ENCODE measurements around the gene WRNIP1.
A peak's percentile ranks its signal among the peaks of the same experiment; 100 is the strongest.
"Not testable (repeated sequence)": the region's sequence is repeated elsewhere in the genome, so short reads cannot be mapped to it uniquely, and the experiment has no call there.

The WRNIP1 gene

GRCh38 chr6:2790588-2791449, 25.6 kb downstream of the WRNIP1 start:
- DNase-seq, result peak; percentile 65

DNA sequence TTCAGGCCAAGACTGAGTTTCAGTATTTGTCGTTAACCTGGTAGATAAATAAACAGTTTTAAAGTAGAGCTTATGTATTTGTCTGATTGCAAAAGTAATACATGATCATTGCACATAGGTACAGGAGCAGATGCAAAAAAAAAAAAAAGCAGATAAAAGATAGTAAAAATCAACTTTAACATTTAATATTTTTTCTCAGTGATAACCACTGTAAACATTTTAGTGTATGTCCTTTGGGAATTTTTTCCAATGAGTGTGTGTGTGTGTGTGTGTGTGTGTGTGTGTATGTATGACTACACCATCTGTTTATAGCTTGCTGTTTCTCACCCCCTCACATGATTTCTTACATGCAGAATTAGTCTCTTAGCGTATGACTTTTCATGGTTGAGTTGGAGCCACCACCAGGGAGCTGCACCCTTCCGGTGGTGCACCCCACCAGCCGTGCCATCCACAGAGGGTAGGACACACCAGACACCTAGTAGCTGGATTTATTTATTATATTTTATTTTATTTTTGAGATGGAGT, 26.3 kb downstream of the WRNIP1 start:
- peak; percentile 38 for DNase-seq

DNA sequence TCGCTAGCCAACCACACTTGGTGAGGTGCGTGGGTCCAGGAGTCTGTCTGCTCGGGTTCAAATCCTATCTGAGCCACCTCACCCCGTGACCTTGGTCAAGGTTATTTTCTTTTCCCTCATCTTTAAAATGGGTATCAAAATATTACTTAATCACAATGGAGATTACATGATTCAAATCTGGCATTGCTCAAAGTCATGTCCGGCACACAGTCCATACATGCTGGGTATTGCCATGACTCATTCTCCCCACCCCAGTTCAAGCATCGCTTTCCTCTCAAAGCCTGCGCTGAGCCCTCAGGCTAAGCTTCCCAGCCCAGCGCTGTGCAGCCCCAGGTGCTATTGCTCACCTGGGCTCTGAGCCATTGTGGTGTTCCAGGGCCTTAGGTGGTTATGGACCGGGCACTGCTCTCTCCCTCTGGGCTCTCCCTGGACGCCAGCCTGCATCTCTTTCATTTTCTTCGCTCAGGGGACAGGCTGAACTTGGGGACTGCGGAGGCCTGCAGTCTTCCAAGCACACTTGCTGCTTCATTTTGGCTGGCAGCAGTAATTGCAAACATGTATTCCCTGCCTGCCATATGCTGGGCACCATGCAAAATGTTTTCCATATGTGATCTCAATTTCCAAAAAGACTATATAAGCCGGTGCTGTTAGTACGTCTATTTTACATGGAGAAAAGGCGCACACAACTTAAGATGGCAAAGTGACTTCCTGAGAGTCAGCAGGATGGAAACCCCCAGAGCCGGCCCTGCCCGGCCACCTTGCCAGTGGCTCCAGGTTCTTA, 27.3 kb downstream of the WRNIP1 start:
- DNase-seq, result peak; percentile 29

- peak; percentile 68 for DNase-seq
Measured at GRCh38 chr6:2793534-2794151, 28.4 kb downstream of the WRNIP1 start.

DNA sequence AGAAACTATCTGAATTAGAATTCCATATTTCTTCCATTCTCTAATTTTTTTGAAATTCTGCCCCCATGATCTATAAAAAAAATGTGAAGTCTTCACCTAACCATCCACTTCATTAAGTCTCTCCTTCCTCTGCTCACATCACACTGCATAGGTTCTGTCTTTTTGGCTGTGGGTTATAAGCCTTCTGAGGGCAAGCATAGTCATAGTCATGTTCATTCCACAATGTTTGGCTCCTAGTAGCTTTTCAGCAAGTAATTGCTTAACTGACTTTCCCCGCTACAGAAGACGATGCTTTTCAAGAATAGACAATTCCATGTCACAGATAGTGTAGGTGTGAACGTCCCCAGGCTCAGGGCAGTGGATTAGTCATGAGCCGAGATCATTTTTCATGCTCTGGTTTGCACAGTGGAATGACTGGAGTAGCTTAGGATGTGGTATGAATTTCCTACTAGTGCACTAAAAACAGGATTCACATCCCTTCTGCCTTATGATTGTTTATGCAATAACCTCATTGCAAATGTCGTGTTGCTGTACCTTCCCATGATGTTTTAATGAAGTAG, 29.1 kb downstream of the WRNIP1 start:
- no peak for DNase-seq

DNA sequence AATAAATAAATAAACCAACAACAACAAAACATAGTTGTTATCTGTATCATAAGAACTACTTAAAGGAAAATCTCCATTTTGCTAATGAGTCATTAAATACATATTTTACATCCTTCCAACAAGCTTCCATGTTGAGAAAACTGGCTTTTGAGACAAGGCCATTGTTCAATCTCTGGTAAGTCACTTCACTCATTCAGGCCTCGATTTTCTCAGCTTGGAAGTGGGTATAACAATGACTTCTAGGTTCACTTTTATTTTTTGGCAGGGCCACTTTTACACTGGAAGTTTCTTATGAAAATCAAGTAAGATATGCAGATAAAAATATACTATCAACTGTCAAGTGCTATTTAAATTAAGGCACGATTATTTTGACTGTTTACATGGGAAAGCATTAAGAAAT, 30.0 kb downstream of the WRNIP1 start:
- no peak for DNase-seq

- peak; percentile 34 for DNase-seq
Measured at GRCh38 chr6:2795956-2796355, 30.8 kb downstream of the WRNIP1 start.

DNA sequence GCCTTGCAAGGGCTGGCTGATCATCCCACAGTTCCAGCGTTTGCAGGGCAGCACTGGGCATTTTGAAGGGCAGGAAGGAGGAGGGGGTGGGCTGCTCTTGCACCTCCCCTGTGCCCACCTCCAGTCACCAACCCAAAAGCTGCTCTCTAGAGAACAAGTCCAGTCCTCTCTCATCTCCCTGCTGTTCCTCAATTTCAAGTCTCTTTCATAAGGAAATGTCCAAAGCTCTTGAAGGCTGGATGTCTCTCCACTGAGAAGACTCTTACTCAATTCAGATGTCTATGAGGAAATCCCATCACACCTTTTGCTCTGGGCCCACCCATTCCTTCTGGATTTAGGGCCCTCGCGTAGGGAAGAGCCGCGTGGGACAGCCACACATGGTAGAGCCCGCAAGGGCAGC, 31.7 kb downstream of the WRNIP1 start:
- no peak for DNase-seq

DNA sequence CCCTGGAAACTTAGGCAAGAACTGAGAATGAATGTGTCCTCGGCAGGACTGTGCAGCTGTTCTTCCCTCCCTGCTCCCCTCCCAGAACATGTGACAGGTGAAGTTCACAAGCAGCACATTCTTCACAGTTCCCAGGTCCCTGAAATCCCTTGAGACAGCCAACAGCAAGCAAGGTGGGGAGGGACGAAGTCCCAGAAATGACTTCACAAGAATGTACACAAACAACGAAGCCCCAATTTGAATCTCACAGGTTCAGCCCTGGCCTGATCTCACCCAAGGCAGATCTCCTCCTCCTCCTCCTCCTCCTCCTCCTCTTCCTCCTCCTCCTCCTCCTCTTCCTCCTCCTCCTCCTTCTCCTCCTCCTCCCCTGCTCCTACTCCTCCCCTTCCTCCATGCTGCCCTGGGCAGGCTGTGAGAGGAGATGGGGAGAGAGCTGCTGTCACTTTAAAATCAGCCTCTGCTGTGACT, 32.4 kb downstream of the WRNIP1 start:
- no peak for DNase-seq

- no peak for DNase-seq
Measured at GRCh38 chr6:2798586-2799134, 33.5 kb downstream of the WRNIP1 start.

DNA sequence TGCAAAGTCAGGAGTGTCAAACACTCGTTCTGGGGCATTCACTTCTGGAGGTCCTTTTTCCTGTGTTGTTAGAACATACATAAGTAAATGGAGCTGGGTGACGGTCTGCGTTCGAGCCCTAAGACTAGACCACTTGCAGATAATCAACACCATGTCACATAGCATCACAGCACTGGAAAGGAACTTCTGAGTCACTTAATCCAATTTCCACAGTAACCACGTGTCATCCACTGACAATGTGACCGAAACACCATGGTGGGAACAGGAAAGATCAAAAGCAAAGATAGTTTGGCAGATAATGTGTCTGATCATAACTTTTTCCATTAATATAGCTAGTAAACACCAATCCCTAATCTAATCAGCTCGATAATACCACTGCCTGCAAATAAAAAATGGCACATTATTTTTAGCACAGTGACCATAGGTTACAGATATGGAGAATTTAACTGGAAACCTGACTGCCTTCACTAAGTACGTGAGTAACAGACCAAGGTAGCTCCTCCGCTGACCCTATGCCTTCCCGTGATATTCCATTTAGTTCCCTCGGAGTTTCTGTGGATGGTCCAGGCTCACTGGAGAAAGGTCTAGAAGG, 34.8 kb downstream of the WRNIP1 start:
- DNase-seq, result no peak

DNA sequence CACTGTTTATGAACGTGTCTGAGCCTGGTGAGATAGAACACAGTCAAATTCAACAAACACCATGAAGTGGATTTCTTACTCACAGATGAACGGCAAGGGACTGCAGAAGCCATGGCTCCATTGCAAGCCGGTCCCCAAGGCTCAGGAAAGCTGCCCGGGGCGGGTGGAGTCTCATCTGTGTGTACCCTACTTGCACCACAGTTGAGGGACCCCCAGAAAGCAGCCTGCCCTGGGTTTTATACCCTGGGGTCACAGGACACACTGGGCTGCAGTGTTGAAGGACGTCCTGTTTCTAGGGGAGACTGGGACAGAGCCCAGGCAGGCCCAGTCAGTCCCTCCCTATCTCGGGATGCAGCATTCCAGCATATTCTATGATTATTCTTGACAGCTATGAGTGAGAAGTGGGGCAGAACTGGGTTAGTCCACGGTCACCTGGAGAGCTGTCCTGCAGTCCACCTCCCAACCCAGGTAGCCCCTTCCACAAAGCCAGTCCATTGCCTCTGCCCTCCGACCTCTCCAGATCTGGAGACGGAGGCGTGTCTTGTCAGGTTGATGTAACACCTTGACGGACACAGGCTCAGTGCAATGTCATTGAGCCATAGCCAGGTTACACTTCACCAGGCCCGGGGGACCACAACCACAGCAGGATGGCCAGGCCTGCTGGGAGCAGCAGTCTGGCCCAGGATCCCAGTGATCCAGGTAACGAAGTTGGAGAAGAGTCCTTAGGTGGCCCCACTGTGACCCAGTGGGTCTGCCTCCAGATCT, 35.5 kb downstream of the WRNIP1 start:
- DNase-seq, result no peak

- not testable (repeated sequence) for DNase-seq
Measured at GRCh38 chr6:2801687-2802086, 36.5 kb downstream of the WRNIP1 start.

GRCh38 chr6:2802521-2803060, 37.4 kb downstream of the WRNIP1 start:
- no peak for DNase-seq

DNA sequence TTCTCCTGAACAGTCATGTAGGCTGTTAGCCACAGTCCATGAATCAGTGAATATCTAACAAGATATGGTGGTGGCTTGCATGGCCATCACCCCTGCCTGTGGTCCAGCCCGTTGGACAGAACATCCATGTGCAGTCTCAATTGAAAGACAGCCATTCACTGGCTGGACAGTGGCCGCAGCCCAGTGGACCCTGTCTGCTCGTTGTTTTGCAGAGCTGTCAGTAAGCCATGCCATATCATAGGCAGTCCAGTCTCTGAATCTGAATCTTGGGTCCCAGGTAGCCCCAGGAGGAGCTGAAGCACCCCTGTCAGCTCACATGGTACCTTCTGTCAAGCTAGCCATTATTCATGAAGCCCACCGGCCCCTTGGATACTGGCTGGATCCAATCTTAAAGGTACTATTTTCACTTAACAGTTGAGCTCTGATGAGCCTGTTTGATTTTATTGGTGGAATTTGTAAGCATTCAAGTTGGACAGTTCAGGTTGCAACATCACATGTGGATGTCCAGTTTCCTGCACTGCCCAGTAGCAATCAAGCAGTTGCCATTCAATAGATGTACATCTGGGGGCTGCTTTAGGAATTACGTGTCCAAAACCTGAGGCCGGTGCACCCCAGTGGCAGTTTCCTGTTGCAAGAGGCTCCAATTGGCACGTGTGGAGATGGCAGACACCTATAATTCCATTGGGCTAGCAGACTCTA, 38.7 kb downstream of the WRNIP1 start:
- no peak for DNase-seq

GRCh38 chr6:2804516-2804915, 39.3 kb downstream of the WRNIP1 start:
- no peak for DNase-seq

GRCh38 chr6:2805031-2805430, 39.8 kb downstream of the WRNIP1 start:
- no peak for DNase-seq

GRCh38 chr6:2806644-2807043, 41.5 kb downstream of the WRNIP1 start:
- no peak for DNase-seq

DNA sequence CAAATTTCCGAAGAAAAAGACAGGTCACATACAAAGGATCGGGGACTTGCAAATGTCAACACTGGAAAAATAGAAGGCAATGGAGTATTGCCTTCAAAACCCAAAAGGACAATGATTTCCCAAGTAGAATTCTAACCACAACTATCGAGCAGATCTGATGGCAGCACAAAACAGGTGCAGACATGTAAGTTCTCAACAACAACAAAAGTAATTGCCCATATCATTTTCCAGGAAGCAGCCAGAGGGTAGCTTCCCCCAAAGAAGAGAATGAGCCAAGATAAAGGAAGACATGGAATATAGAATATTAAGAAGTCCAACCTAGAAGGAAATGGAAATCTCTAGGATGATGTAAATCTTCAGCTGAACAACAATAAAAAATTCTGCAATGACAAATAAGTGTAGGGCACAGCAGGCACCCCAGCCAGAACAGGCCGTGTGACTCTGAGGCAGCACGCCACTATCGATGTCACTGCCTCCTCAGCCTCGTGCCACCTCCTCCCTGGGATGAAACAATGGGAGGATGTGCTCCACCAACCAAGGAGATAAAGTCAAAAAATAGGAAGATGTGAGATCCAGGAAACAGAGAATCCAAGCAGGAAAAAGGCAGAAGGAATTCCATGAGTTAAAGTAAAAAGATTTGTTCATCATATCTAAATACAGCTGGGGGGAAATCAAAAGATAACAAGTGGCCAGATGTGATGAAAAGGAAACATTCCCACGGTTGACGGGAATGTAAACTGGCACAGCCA, 42.3 kb downstream of the WRNIP1 start:
- DNase-seq, result no peak

GRCh38 chr6:2809015-2809414, 43.8 kb downstream of the WRNIP1 start:
- no peak for DNase-seq
